Colonic mucosa (tissue), 4 donors: ENCODE results near the gene CCND3. TPM values are rescaled to one million over a fixed set of nuclear protein-coding genes. Genes with fewer than 3 reads are reported as not detected.

Source experiments
- DNase-seq: peaks from one replicate; pipeline ENCODE4 v3.0.0-alpha.2; 2020
- H3K27ac ChIP-seq: fragments of 200-600 bp; one replicate; pipeline ENCODE4 v1.8.0; 2021
- H3K27me3 ChIP-seq: fragments of 200-600 bp; one replicate; pipeline ENCODE4 v1.8.0; 2021
- H3K36me3 ChIP-seq: fragments of 200-600 bp; one replicate; pipeline ENCODE4 v1.8.0; 2021
- H3K4me1 ChIP-seq: fragments of 200-600 bp; one replicate; pipeline ENCODE4 v1.8.0; 2021; ENCODE audit warnings: mild to moderate bottlenecking
- H3K4me3 ChIP-seq: fragments of 200-600 bp; one replicate; pipeline ENCODE4 v1.8.0; 2021
- H3K9ac ChIP-seq, 2 donors: one replicate each; pipeline ENCODE4 v1.7.0; 2013; ENCODE audit warnings: control low read depth in 2 of 2, low read depth in 2 of 2, low read length in 2 of 2
- H3K9me3 ChIP-seq: fragments of 200-600 bp; one replicate; pipeline ENCODE4 v1.8.0; 2021
- CTCF ChIP-seq: fragments of 200-600 bp; IDR thresholded peaks from one replicate; pipeline ENCODE4 v1.8.0; 2022; ENCODE audit warnings: antibody characterized with exemption, mild to moderate bottlenecking
- intact Hi-C: fragments of 100-400 bp; cut with DNase I; formaldehyde crosslinking; loops from one replicate; pipeline ENCODE4 v1.14.1; 2022
- total RNA-seq, 2 donors: library from RNA; stranded (reverse); fragmentation: NEBNext Ultra II Directional in 1 of 2; extraction: Animal tissue kit (Norgen Biotek cat#: 25700) in 1 of 2; gene quantifications; one replicate each; pipeline ENCODE4 v1.2.1, GENCODE V29; 2021
- donor health status: healthy.
- donor health status: DM: no; HTN: no; CAD: no.
- donor health status: DM: no; HTN: no; CAD: no.

Gene CCND3
- total RNA-seq, 2 donors from 2014 or later, result 86.2 to 92.3 TPM

DNA sequence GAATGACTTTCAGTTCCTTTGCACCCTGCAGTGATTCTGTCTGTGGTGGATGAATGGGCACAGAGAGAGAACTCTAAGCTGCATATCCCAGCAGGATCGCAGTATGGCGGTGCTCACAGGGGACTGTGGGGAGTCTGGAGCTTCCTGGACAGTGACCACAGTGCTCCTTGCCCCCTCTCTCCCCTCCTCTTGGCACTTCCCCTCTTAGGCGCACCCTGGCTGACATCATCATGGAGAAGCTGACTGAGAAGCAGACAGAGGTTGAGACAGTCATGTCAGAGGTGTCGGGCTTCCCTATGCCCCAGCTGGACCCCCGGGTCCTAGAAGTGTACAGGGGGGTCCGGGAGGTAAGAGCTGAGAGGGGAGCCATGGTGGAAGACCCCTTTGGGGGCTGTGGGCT is 11.7 kb downstream of the CCND3 start:
- DNase-seq, result no peak
- Histone ChIP-seq H3K9ac (no peak overlapping the region), H3K4me1 (no peaks in the 10 kb centered on the region), H3K27me3 (no peaks in the 10 kb centered on the region), H3K9me3 (no peaks in the 10 kb centered on the region), H3K4me3 (no peak overlapping the region), H3K36me3 (peaks cover 20% of the 10 kb centered on the region), H3K27ac (no peak overlapping the region)
- intact Hi-C loops, result no loop called here
- no peak for TF ChIP-seq CTCF

DNA sequence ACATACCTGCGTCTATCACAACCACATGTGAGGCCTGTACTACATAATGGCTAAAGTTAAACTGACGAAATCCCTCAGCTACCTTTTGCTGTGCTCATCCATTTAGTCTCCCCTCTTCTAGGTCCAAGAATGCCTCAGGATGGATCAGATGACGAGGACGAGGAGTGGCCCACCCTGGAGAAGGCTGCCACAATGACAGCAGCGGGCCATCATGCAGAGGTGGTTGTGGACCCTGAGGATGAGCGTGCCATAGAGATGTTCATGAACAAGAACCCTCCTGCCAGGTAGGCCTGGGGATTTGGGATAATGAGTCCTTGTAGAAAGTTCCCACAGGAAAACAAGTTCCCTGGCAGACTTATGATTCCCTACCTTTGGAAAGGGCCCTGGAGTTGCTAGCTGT is 14.4 kb downstream of the CCND3 start:
- H3K36me3 ChIP-seq, result peaks cover 14% of the 10 kb centered on the region
- DNase-seq, result no peak
- intact Hi-C loops, result no loop called here

GRCh38 chr6:41922154-41922553 is 19.5 kb downstream of the CCND3 start:
- no peaks in the 10 kb centered on the region for H3K36me3 ChIP-seq
- no peaks in the 10 kb centered on the region for H3K27me3 ChIP-seq
- H3K27ac ChIP-seq, result no peak overlapping the region
- H3K9ac ChIP-seq, result peak overlapping the region; percentile 71 to 92
- no peak for DNase-seq
- intact Hi-C loops, result loop anchor here (5.0 kb wide), 2 partner anchors 120 to 135 kb away; partner anchors contain the start of gene TOMM6
- TF ChIP-seq CTCF, result no peak
- H3K4me1 ChIP-seq, result peaks cover 4% of the 10 kb centered on the region
- H3K9me3 ChIP-seq, result no peaks in the 10 kb centered on the region
- peak overlapping the region; percentile 76 for H3K4me3 ChIP-seq

More for the DNA sequence above, 14.4 kb downstream of the CCND3 start:
- no peak for TF ChIP-seq CTCF
- Histone ChIP-seq H3K4me3 (no peak overlapping the region), H3K27me3 (no peaks in the 10 kb centered on the region), H3K4me1 (peaks cover 2% of the 10 kb centered on the region), H3K27ac (no peak overlapping the region), H3K9me3 (no peaks in the 10 kb centered on the region), H3K9ac (no peak overlapping the region)

GRCh38 chr6:41921712-41921998 is 20.0 kb downstream of the CCND3 start:
- Histone ChIP-seq H3K27me3 (no peaks in the 10 kb centered on the region), H3K36me3 (no peaks in the 10 kb centered on the region), H3K9me3 (no peaks in the 10 kb centered on the region), H3K4me3 (peak overlapping the region; percentile 76), H3K9ac (peak overlapping the region; percentile 71 to 92), H3K27ac (peak overlapping the region; percentile 93), H3K4me1 (peaks cover 4% of the 10 kb centered on the region)
- no peak for TF ChIP-seq CTCF
- DNase-seq, result no peak
- intact Hi-C loops, result loop anchor here (5.0 kb wide), 2 partner anchors 121 to 134 kb away; partner anchors contain the start of gene TOMM6

DNA sequence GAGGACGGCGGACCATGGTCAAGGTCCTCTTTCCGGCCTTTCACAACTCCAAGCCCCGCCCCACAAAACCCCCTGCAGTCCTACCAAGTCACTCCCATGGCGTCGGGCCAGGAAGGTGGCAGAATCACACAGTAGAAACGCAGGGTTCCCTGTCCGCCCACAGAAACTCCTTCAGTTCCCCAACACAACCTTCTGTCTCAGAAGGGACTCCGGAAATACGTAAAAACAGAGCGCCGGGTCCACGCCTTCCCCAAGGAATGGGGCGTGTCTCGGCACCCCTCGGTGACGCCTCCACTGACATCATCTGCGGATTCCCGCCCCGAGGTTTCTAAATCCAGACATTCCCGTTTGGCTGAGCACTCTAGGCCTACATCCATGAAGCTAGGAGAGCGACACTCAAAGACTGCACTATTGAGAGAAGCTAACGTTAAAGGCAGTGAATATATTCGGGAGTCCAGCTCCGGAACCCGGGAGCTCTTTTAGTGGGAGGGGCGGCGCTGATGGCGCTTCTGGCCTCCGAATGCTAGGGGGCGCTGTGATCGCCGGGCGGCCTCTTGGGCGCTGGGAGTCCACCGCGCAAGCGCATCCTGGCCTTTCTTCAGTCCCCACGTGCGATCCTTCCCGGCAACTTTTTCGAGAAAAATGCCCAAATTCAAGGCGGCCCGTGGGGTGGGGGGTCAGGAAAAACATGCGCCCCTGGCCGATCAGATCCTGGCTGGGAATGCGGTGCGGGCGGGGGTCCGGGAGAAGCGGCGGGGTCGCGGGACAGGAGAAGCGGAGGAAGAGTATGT is 20.5 kb downstream of the CCND3 start, which contains the start of the genes BYSL and MED20:
Gene BYSL (plus strand): TSS at position 579 of the 791 bp plus-strand sequence. CDS start 64 bp downstream, at position 643.
Gene MED20 (minus strand): TSS at position 219 of the 791 bp plus-strand sequence. CDS start 121 bp downstream, at position 98.
- Histone ChIP-seq H3K9me3 (no peaks in the 10 kb centered on the region), H3K9ac (peak within 1 kb of the TSS; percentile 71 to 92), H3K4me3 (peak within 1 kb of the TSS; percentile 76), H3K4me1 (peaks cover 4% of the 10 kb centered on the region), H3K36me3 (no peaks in the 10 kb centered on the region), H3K27me3 (no peaks in the 10 kb centered on the region), H3K27ac (peak within 1 kb of the TSS; percentile 93)
- intact Hi-C loops, result loop anchor here (5.0 kb wide), 2 partner anchors 121 to 134 kb away; partner anchors contain the start of gene TOMM6
- DNase-seq, result peak; percentile 96
- peak; percentile 99 for TF ChIP-seq CTCF
